ENCODE measurements around the gene FRRS1L. TPM values are rescaled to one million over a fixed set of nuclear protein-coding genes. Genes with fewer than 3 reads are reported as not detected.

The FRRS1L gene
- total RNA-seq, 6 donors from 2014 or later, result 0.06 to 0.13 (median 0.10) TPM; not detected in 3

GRCh38 chr9:109181284-109181683, 14.2 kb upstream of the FRRS1L start:
- H3K9me3 ChIP-seq, result no peaks in the 10 kb centered on the region
- no peak for TF ChIP-seq POLR2A (IDR thresholded peaks at IDR 0.05)
- TF ChIP-seq EP300 (IDR thresholded peaks at IDR 0.05), result no peak
- no peak for TF ChIP-seq POLR2AphosphoS5 (IDR thresholded peaks at IDR 0.05)
- no peak for TF ChIP-seq CTCF (IDR thresholded peaks at IDR 0.05)
- no peak overlapping the region for H3K4me3 ChIP-seq
- no peak overlapping the region for H3K27ac ChIP-seq
- 79 to 95% methylated on average over 1 of the region's 1 CpG for WGBS, 2 donors
- ATAC-seq (ENCODE audit: low FRiP score in 2 of 2) (no peak), DNase-seq (no peak)
- H3K4me1 ChIP-seq, result no peaks in the 10 kb centered on the region
- H3K36me3 ChIP-seq, result no peaks in the 10 kb centered on the region
- no peaks in the 10 kb centered on the region for H3K27me3 ChIP-seq

- WGBS, 2 donors, result 62 to 93% methylated on average over 7 to 9 of the region's 9 CpGs
- TF ChIP-seq EP300 (IDR thresholded peaks at IDR 0.05) (no peak), POLR2A (IDR thresholded peaks at IDR 0.05) (no peak), CTCF (IDR thresholded peaks at IDR 0.05) (no peak), POLR2AphosphoS5 (IDR thresholded peaks at IDR 0.05) (no peak)
- Histone ChIP-seq H3K27ac (no peak overlapping the region), H3K4me3 (no peak overlapping the region), H3K4me1 (no peaks in the 10 kb centered on the region), H3K27me3 (no peaks in the 10 kb centered on the region), H3K36me3 (no peaks in the 10 kb centered on the region), H3K9me3 (no peaks in the 10 kb centered on the region)
- no peak for ATAC-seq (ENCODE audit: low FRiP score in 2 of 2)
- no peak for DNase-seq
These were observed 12.9 kb upstream of the FRRS1L start for GRCh38 chr9:109179801-109180523.

GRCh38 chr9:109176963-109177362, 9.9 kb upstream of the FRRS1L start:
- no peak for ATAC-seq (ENCODE audit: low FRiP score in 2 of 2)
- 92 to 96% methylated on average over 2 of the region's 2 CpGs for WGBS, 2 donors

GRCh38 chr9:109176386-109176785, 9.3 kb upstream of the FRRS1L start:
- Histone ChIP-seq H3K36me3 (no peaks in the 10 kb centered on the region), H3K4me1 (no peaks in the 10 kb centered on the region), H3K4me3 (no peak overlapping the region), H3K27me3 (no peaks in the 10 kb centered on the region), H3K9me3 (no peaks in the 10 kb centered on the region), H3K27ac (no peak overlapping the region)
- no peak for TF ChIP-seq POLR2AphosphoS5 (IDR thresholded peaks at IDR 0.05)
- TF ChIP-seq POLR2A (IDR thresholded peaks at IDR 0.05), result no peak
- TF ChIP-seq EP300 (IDR thresholded peaks at IDR 0.05), result no peak
- TF ChIP-seq CTCF (IDR thresholded peaks at IDR 0.05), result no peak
- ATAC-seq (ENCODE audit: low FRiP score in 2 of 2), result no peak
- WGBS, 2 donors, result 74 to 83% methylated on average over 8 of the region's 8 CpGs
- no peak for DNase-seq

More at GRCh38 chr9:109176963-109177362, 9.9 kb upstream of the FRRS1L start:
- H3K4me1 ChIP-seq, result no peaks in the 10 kb centered on the region
- H3K4me3 ChIP-seq, result no peak overlapping the region
- DNase-seq, result no peak
- no peaks in the 10 kb centered on the region for H3K9me3 ChIP-seq
- no peaks in the 10 kb centered on the region for H3K27me3 ChIP-seq
- H3K36me3 ChIP-seq, result no peaks in the 10 kb centered on the region
- TF ChIP-seq POLR2AphosphoS5 (IDR thresholded peaks at IDR 0.05) (no peak), POLR2A (IDR thresholded peaks at IDR 0.05) (no peak), EP300 (IDR thresholded peaks at IDR 0.05) (no peak), CTCF (IDR thresholded peaks at IDR 0.05) (no peak)
- no peak overlapping the region for H3K27ac ChIP-seq

GRCh38 chr9:109172935-109173334, 5.9 kb upstream of the FRRS1L start:
- H3K4me1 ChIP-seq, result no peaks in the 10 kb centered on the region
- DNase-seq (no peak), ATAC-seq (ENCODE audit: low FRiP score in 2 of 2) (no peak)
- no peak for TF ChIP-seq POLR2A (IDR thresholded peaks at IDR 0.05)
- TF ChIP-seq EP300 (IDR thresholded peaks at IDR 0.05), result no peak
- TF ChIP-seq POLR2AphosphoS5 (IDR thresholded peaks at IDR 0.05), result no peak
- no peak for TF ChIP-seq CTCF (IDR thresholded peaks at IDR 0.05)
- no peak overlapping the region for H3K27ac ChIP-seq
- H3K36me3 ChIP-seq, result no peaks in the 10 kb centered on the region
- WGBS, 2 donors, result 61 to 77% methylated on average over 1 of the region's 1 CpG
- no peak overlapping the region for H3K4me3 ChIP-seq
- no peaks in the 10 kb centered on the region for H3K9me3 ChIP-seq
- H3K27me3 ChIP-seq, result no peaks in the 10 kb centered on the region
